K562 (cell line): ENCODE measurements around the gene ESR2. TPM values are rescaled to one million over a fixed set of nuclear protein-coding genes. Genes with fewer than 3 reads are reported as not detected.

Experiments used
- CREB3L1 ChIP-seq: fragments of 450-650 bp; IDR thresholded peaks from 2 replicates; pipeline ENCODE4 v1.6.1; 2014; ENCODE audit warnings: low read depth, mild to moderate bottlenecking, moderate library complexity, borderline replicate concordance
- FOXA3 ChIP-seq, 2 experiments: fragments of 450-650 bp in 1 of 2; sonication (generic) in 1 of 2; formaldehyde crosslinking; IDR thresholded peaks in 1 of 2; conservative IDR thresholded peaks in 1 of 2; 2 replicates each; pipeline versions ENCODE4 v1.4.0 to v1.8.0; 2020 to 2022; ENCODE audit warnings: mild to moderate bottlenecking in 2 of 2, missing genetic modification reagents in 1 of 2
- GTF2A2 ChIP-seq: IDR thresholded peaks from 2 replicates; pipeline ENCODE4 v1.6.1; 2016; ENCODE audit warnings: mild to moderate bottlenecking, missing genetic modification characterization, missing compliant biosample characterization
- ILF3 ChIP-seq: fragments of 450-650 bp; IDR thresholded peaks from 2 replicates; pipeline ENCODE4 v1.6.1; 2018; ENCODE audit warnings: antibody characterized with exemption, mild to moderate bottlenecking, moderate library complexity, borderline replicate concordance
- PBX2 ChIP-seq, 2 experiments: IDR thresholded peaks in 1 of 2; conservative IDR thresholded peaks in 1 of 2; 2 replicates each; pipeline ENCODE4 v1.6.1; 2016; ENCODE audit warnings: low read depth in 2 of 2, mild to moderate bottlenecking in 1 of 2, missing compliant biosample characterization in 1 of 2, missing genetic modification characterization in 1 of 2, moderate library complexity in 1 of 2
- RBM17 ChIP-seq: fragments of 200-400 bp; formaldehyde crosslinking; IDR thresholded peaks from 2 replicates; pipeline ENCODE4 v1.6.1; 2017; ENCODE audit warnings: low read depth, mild to moderate bottlenecking, low read length, borderline replicate concordance
- ZC3H11A ChIP-seq: IDR thresholded peaks from 2 replicates; pipeline ENCODE4 v1.6.1; 2012; ENCODE audit warnings: low read depth, low read length, improper control_type of control experiment
- ZFP30 ChIP-seq: fragments of 250-450 bp; sonication (Bioruptor Pico); IDR thresholded peaks from 2 replicates; pipeline ENCODE4 v1.8.0; 2022; ENCODE audit warnings: moderate library complexity, mild to moderate bottlenecking, inconsistent platforms, borderline replicate concordance
- polyA plus RNA-seq, 8 experiments: library from polyadenylated mRNA; depleted of rRNA in 4 of 8; stranded (reverse) in 5 of 8; unstranded in 3 of 8; fragments of >200 nt; fragmentation: Nextera tagmentation in 2 of 8; fragmentation: Illumina TruSeq in 1 of 8; extraction: Ambion mirVana in 2 of 8; extraction: Trizol in 1 of 8; gene quantifications; 2 replicates each; pipeline versions ENCODE4 v1.2.1 to v1.2.3, GENCODE V29; 2011 to 2014; ENCODE audit warnings: inconsistent platforms in 1 of 8, missing spikeins in 1 of 8
- total RNA-seq, 7 experiments: library from RNA; depleted of rRNA in 6 of 7; stranded (reverse); fragments of >200 nt in 6 of 7; fragmentation: Illumina TruSeq in 2 of 7; extraction: Trizol in 2 of 7; gene quantifications; 2 replicates each; pipeline versions ENCODE4 v1.2.1 to v1.2.3, GENCODE V29; 2011 to 2021; ENCODE audit warnings: low replicate concordance in 1 of 7

Gene ESR2
- total and polyA plus RNA-seq, 9 of the 15 experiments (the other 6 are each of a cell fraction or from before 2014, with no cell fraction given): 0.07 to 3.8 (median 2.0) TPM

DNA sequence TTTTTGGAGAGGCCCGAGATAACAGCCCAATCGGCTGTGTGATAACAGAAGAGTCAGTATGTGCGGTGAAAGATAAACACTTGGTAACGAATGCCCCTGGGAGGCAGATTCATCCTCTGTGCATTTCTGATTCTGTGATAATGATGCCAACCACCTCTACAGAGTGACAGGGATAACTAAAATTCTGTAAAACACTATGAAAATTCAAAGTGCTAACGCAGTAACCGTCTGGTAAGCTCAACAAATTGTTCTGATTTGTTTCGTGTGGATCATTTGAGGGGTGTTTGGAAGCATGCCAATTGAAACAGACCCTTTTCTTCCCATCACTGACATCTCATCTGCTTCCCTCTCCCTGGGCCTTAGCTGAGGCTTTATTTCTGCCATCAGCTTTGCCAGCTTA lies 76.3 kb downstream of the ESR2 start (continued):
- TF ChIP-seq ZC3H11A: no peak
- no peak for TF ChIP-seq CREB3L1
- TF ChIP-seq ILF3: no peak
- no peak for TF ChIP-seq ZFP30 (CRISPR knock-in tag)
- no peak for TF ChIP-seq PBX2 (CRISPR knock-in tag; IDR thresholded peaks at IDR 0.05; ENCODE audit: low read depth)
- no peak for TF ChIP-seq PBX2 (tag; conservative IDR thresholded peaks at IDR 0.05; ENCODE audit: low read depth)
- no peak for TF ChIP-seq GTF2A2
- no peak for TF ChIP-seq FOXA3 (CRISPR knock-in tag; conservative IDR thresholded peaks at IDR 0.05 in 1 of 2, IDR thresholded peaks at IDR 0.05 in 1 of 2)
- TF ChIP-seq RBM17: no peak
